Measurements from ENCODE around the gene CSRNP3. TPM values are rescaled to one million over a fixed set of nuclear protein-coding genes. Genes with fewer than 3 reads are reported as not detected.

The CSRNP3 gene
- total RNA-seq, 1 donor from 2014 or later = 0.26 TPM

DNA sequence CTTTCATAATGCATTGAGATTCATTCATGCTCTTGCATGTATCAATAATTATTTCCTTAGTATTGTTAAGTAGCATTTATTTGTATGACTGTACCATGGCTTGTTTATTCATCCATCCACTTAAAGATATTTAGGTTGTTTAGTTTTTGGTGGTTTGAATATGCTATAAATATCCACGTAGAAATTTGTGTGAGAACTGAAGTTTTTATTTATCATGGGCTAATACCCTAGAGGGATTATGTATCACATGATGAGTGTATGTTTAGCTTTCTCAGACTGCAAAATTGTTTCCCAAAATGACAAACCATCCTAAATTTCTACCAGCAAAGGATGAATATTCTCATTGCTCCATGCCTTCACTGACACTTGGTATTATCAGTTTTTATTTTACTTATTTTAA, 55.2 kb downstream of the CSRNP3 start:
- no peak for FAIRE-seq
- no peak for TF ChIP-seq CTCF (IDR thresholded peaks at IDR 0.05; ENCODE audit: insufficient read depth, low read length, severe bottlenecking)

DNA sequence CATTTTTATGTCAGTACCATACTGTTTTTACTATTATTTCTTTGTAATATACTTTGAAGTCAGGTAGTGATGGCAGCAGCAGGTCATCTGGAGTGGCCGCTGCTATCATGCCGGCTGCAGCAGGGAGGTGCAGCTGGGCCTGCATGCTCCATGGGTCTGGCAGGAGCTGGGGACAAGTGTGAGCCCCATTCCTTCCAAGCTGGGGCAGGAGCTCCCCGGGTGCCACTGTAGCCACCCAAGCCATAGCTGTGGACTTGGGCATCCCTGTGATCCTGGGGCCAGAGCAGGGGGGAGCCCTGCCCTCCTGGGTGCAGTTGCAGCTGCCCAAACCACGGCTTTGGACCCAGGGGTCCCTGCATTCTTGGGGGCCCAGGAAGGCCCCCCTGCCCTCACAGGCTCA, 59.2 kb downstream of the CSRNP3 start:
- Histone ChIP-seq H3K4me3 (ENCODE audit: low read depth, low read length) (no peak overlapping the region), H3K27me3 (ENCODE audit: control insufficient read depth, insufficient read depth, low read length) (no peaks in the 10 kb centered on the region), H3K36me3 (ENCODE audit: control insufficient read depth, insufficient read depth, low read length) (no peaks in the 10 kb centered on the region)
- FAIRE-seq = no peak
- no peak for DNase-seq (ENCODE audit: low read depth)
- no peak for TF ChIP-seq CTCF (IDR thresholded peaks at IDR 0.05; ENCODE audit: insufficient read depth, low read length, severe bottlenecking)

More for the DNA sequence above, 55.2 kb downstream of the CSRNP3 start:
- no peaks in the 10 kb centered on the region for H3K27me3 ChIP-seq (ENCODE audit: control insufficient read depth, insufficient read depth, low read length)
- no peak overlapping the region for H3K4me3 ChIP-seq (ENCODE audit: low read depth, low read length)
- no peak for DNase-seq (ENCODE audit: low read depth)
- no peaks in the 10 kb centered on the region for H3K36me3 ChIP-seq (ENCODE audit: control insufficient read depth, insufficient read depth, low read length)

GRCh38 chr2:165529130-165529529, 59.6 kb downstream of the CSRNP3 start:
- H3K4me3 ChIP-seq (ENCODE audit: low read depth, low read length) = no peak overlapping the region
- no peaks in the 10 kb centered on the region for H3K27me3 ChIP-seq (ENCODE audit: control insufficient read depth, insufficient read depth, low read length)
- H3K36me3 ChIP-seq (ENCODE audit: control insufficient read depth, insufficient read depth, low read length) = no peaks in the 10 kb centered on the region
- FAIRE-seq (peak; percentile 84), DNase-seq (ENCODE audit: low read depth) (no peak)
- TF ChIP-seq CTCF (IDR thresholded peaks at IDR 0.05; ENCODE audit: insufficient read depth, low read length, severe bottlenecking) = no peak

DNA sequence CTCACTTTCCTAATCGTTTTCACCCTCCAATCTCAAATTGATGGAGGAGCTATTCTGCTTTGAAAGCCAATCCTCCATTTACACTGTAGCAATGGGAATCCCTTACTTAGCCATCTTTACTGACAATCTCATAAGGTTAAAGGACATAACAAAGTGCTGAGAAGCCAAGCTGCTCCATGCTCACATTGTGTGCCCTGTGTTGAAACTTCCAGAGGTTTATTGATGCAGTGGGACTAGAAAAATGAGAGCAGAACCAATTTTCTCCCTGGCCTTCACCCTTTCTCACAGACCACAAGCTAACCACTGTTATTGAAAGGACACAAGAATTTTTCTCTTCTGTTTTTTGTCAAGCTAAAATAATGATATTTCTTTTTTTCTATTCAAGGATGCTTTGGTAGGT, 63.8 kb downstream of the CSRNP3 start:
- TF ChIP-seq CTCF (IDR thresholded peaks at IDR 0.05; ENCODE audit: insufficient read depth, low read length, severe bottlenecking) = no peak
- FAIRE-seq (no peak), DNase-seq (ENCODE audit: low read depth) (no peak)
- Histone ChIP-seq H3K36me3 (ENCODE audit: control insufficient read depth, insufficient read depth, low read length) (no peaks in the 10 kb centered on the region), H3K4me3 (ENCODE audit: low read depth, low read length) (no peak overlapping the region), H3K27me3 (ENCODE audit: control insufficient read depth, insufficient read depth, low read length) (no peaks in the 10 kb centered on the region)

- no peak for FAIRE-seq
- H3K27me3 ChIP-seq (ENCODE audit: control insufficient read depth, insufficient read depth, low read length) = no peaks in the 10 kb centered on the region
These were observed 66.0 kb downstream of the CSRNP3 start for GRCh38 chr2:165535471-165535870.

More at GRCh38 chr2:165535471-165535870, 66.0 kb downstream of the CSRNP3 start:
- Histone ChIP-seq H3K36me3 (ENCODE audit: control insufficient read depth, insufficient read depth, low read length) (no peaks in the 10 kb centered on the region), H3K4me3 (ENCODE audit: low read depth, low read length) (no peak overlapping the region)
- no peak for DNase-seq (ENCODE audit: low read depth)
- TF ChIP-seq CTCF (IDR thresholded peaks at IDR 0.05; ENCODE audit: insufficient read depth, low read length, severe bottlenecking) = no peak

Measured in bronchial epithelial cell (primary cell).